GM18498 (cell line): Measurements from ENCODE around the gene DNAJB2.
"Not testable (repeated sequence)": the region's sequence is repeated elsewhere in the genome, so short reads cannot be mapped to it uniquely, and the experiment has no call there.

Experiments used
- ATAC-seq: cut with Tn5 transposase; IDR thresholded peaks from one replicate; pipeline ENCODE4 v1.9.1; 2021; ENCODE audit warnings: mild to moderate bottlenecking, moderate library complexity; ENCODE audit not compliant: unreplicated experiment

Gene DNAJB2

DNA sequence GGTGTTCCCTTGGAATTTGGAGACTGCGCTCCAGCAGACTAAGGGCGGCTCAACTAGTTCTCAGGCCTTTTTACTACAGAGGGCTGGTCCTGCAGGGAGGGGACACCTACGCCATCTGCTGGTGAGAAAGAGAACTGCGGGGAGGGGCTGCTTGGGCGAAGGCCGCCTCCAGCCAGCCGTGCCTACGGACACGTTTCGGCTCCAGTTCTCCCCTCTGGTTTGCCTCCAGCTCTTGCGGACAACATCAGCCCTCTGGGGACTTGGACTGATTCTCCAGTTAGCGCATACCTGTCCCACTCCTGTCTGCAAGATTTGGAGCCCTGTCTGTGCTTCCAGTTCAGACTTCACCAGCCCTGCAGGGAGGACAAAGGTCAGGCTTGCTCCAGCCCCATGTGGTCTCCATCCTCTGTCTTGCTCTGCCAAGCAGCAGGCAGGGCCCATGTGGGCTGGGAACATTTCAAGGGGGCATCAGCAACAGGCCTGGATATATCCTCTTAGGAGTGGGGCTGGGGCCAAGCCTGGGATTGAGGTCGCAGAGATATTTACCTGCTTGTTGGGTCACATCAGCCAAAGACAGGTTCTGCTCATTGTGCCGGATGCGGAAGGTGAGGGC, 19.7 kb downstream of the DNAJB2 start:
- peak; percentile 53 for ATAC-seq

DNA sequence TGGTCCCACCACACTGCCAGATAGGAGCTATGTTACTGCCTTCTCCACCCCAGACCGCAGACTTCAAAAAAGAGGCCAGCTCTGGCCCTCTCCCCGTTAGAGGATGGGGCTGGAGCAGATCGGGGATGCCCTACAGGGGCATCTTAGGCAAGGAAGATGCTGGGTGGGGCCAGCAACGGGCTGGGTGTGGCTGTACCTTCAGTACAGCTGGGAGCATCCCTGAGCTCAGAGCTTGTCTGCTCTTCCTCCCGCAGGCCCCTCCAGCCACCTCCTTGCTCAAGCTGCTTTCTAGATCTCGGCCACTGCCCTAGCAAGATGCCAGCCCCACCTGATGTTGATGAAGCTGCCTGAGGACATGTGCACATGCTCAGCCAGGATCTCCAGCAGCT, 20.2 kb downstream of the DNAJB2 start:
- no peak for ATAC-seq

DNA sequence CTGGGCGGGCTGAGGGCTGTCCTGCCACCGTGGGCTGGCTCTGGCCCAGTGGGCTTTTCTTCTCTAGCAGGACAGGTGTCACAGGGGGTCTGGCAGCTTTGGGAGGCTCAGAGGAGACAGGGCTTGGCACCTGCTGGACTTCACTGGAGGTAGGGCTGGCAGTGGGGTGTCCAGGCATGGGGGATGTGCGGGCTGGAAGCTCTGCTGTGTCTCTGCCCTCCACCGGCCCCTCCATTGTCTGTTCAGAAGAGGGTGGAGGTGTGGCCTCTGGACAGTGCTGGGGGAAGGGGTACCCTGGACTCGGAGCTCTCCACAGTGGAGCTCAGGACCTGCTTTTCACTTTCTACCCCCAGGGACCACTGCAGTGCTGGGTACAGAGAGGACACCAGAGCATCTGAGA, 20.9 kb downstream of the DNAJB2 start:
- no peak for ATAC-seq

DNA sequence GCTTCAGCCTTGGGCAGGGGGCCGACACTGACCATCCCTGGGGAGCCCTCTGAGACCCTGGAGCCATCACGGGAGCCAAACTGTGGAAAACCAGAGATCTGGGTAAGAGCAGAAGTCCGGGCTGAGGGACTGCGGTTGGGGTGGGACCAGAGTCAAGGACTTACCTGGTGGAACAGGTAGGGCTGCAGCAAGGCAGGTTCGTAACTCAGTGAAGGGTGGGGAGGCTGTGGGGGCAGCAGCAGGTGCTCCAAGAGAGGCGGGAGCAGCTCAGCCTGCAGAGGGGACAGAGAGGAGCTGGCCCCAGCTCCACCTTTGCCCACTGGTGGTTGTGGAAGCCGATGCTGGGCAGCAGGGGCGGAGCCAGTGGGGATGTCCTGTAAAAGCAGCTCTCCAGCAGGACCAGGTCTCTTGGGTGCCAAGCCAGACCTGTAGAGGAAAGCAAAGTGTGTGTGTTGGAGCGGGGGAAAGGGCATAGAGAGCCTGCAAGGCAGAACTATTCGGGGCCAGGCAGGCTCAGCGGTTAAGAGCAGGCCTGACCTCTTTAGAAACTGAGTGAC, 23.3 kb downstream of the DNAJB2 start:
- no peak for ATAC-seq

DNA sequence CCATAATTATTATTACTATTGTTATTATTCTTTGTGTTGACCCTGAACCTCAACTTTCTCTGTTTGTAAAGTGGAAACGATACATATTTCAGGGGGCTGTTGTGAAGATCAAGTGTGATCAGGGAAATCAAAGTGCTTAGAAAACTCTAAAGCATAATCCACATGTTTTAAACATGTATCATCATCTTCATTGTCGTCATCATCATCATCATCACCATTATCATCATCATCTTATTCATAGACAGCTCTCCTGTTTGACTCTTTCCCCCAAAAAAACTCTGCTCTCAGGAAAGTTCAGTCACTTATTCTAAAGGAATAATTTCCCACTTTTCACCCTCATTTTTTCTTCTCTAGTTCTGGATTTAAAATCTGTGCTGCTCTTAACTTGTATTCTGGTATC, 25.1 kb downstream of the DNAJB2 start:
- ATAC-seq, result no peak

DNA sequence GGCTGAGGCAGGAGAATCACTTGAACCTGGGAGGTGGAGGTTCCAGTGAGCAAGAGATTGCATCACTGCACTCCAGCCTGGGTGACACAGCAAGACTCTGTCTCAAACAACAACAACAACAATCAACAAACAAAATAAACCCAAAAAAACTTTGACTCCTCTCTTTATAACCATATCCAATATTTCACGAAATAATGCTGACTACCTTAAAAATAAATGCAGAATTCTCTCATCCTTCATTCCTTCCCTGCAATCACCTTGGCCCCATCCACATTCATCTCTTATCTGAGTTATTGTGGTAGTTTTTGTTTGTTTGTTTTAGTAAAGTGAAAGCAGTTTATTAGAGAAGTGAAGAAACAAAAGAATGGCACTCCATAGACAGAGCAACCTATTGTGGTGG, 26.9 kb downstream of the DNAJB2 start:
- ATAC-seq, result no peak

DNA sequence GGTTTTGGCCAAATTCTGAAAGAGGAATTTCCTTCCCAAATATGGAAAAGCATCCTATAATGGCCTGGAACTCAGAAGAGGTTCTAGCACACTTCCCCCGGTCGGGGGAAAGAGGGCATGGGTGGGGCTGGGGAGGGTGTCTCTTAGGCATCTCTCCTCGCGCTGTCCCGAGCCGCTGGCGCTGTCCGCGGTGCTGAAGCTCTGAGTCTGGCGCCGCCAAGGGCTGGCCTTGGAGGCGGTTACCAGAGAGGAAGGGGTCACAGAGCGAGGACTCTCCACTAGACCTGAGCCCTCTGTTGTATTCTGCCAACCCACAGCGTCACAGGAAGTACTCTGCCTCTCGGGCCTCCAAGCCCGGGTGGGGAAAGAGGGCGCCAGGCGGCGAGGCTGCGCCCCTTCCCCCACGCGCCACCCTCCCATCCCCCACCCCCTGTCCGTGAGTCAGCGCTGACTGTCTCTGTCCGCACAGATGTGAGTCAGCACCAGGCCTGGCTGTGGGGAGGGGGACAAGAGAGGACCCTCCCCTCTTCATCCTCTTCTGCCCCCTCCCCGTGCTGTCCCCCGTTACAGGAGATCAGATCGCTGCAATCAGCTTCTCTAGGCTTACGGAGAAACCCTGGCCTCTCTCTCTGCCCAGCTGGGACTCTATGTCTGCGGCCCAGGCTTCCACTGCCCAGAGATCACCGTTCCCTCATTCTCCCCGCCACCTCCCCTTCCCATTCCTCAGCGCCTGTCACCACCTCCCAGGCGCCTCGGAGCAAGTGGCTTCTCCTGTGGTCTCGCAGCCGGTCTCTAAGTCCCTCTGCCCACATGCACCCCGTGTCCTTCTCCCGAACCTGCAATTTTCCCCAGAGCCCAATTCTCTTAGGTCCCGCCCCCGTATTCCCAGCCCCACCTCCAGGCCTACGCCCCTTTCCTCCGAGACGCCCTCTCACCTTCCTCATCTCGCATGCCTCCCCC, 29.3 kb downstream of the DNAJB2 start:
- peak; percentile 64 for ATAC-seq

DNA sequence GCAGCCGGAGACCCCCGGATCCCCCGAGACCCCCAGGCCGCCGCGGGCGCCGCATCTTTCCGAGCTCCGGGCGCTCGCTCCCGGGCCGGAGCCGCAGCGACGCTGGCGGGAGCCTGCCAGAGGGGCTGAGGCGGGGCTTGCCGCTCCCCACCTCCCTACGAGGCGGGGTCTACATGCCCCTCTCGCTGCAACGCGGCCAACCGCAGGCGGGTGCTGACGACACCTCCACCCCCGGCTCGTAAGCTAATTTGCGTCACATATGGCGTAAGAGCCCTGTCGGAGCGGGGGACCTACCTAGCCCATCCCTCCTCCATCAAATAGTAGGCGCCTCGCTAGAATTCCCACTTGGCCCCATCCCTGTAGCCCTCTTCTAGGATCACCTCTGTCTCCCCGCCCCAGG, 30.1 kb downstream of the DNAJB2 start, which contains the start of gene PTPRN:
Gene PTPRN, minus strand, starts transcription at position 124 of the 400 bp plus-strand sequence. Its CDS starts 69 bp downstream, at position 55.
- ATAC-seq, result no peak

DNA sequence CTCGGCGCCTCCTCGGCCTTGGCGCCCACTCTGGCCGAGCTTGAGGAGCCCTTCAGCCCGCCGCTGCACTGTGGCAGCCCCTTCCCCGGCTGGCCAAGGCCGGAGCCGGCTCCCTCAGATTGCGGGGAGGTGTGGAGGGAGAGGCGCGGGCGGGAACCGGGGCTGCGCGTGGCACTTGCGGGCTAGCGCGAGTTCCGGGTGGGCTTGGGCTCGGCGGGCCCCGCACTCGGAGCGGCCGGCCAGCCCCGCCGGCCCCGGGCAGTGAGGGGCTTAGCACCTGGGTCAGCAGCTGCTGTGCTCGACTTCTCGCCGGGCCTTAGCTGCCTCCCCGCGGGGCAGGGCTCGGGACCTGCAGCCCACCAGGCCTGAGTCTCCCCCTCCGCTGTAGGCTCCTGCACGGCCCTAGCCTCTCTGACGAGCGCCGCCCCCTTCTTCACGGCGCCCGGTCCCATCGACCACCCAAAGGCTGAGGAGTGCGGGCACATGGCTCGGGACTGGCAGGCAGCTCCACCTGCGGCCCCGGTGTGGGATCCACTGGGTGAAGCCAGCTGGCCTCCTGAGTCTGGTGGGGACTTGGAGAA, 33.6 kb downstream of the DNAJB2 start:
- not testable (repeated sequence) for ATAC-seq

DNA sequence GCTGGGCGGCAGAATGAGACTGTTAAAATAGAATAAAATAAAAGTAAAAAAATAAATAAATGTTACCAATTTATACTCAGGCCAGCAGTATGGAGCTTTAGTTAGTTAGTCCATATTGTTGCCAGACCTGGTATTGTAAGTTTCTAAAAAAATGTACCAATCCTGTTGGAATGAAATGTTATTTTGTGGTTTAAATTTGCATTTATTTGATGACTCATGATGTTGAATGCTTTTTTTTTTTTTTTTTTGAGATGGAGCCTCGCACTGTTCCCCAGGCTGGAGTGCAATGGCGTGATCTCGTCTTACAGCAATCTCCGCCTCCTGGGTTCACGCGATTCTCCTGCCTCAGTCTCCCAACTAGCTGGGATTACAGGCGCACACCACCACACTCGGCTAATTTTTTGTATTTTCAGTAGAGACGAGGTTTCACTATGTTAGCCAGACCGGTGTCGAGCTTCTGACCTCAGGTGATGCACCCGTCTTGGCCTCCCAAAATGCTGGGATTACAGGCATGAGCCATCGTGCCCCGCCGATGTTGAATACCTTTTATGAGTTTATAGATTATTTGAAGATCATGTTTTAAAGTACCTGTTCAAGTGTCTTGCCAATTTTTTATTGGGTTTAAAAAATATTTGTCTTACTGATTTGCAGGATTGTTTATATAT, 35.8 kb downstream of the DNAJB2 start:
- no peak for ATAC-seq

DNA sequence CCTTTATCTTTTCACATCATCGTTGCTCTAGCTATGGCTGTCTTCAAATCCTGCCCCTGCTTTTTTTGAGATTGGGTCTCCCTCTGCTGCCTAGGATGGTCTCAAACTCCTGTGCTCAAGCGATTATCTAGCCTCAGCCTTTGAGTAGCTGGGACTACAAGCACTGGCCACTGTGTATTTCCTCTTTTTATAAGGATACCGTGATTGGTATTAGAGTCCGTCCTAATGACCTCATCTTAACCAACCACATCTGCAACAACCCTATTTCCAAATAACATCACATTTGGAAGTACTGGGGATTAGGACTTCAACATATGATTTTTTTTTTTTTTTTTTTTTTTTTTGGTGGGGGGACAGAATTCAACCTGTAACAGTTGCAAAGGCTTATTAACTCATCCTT, 44.3 kb downstream of the DNAJB2 start:
- ATAC-seq, result no peak

DNA sequence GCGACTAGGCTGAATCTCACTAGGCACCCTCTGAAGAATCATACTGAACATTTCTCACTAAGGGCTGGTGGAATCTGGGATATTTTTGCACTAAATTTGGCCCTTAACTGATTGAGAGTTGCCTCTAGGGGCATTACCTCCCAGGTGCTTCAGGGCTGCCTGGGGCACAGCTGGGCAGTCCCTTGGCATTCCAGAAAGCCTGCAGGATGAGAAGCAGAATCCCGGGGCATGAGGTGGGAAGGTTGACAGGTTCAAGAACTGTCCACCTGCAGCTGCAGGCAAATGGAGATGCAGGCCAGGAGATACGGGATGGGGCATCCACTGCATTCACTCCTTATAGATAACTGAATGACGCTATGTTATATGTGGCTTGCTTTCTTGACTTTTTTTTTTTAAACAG, 46.0 kb downstream of the DNAJB2 start:
- no peak for ATAC-seq

DNA sequence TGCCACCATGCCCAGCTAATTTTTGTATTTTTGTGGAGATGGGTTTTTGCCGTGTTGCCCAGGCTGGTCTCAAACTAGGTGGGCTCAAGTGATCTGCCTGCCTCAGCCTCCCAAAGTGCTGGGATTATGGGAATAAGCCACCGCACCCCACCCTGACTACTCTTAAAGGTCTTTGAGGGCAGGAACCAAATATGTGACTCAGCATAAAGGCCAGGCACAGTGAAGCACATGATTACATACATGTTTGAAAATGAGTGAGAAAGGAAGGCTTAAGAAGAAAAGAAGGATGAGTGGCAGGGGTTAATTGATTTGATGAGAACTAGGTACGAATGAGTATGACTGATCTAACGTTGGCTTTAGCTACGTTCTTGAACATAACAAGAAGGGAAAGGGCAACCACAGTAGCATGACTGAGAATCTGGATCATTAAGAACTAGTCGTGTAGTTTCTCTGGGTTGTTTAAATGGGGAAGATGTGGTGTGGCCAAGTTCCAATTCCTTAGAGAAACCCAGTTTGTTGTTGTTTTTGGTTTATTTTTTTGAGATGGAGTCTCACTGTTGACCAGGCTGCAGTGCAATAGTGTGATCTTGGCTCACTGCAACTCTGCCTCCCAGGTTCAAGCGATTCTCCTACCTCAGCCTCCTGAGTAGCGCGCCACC, 46.6 kb downstream of the DNAJB2 start:
- ATAC-seq, result no peak

DNA sequence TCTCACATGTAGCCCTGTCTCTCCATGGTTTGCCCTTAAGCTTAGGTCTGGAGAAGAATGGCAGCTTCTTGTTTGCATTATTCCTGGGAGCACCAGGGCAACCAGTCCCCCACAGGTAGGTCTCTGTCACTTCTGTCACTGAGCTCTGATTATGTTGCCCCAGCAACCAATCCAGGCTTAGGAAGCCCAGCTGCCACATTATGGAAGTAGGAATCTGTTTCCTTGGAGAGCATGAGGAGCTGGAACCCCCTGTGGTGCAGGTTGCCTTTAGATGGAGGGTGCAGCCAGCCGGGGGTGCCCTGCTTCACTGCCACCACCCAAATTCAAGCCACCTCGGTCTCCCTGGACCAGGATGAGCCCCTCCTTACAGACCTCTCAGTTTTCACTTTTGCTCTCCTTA, 48.6 kb downstream of the DNAJB2 start:
- no peak for ATAC-seq

DNA sequence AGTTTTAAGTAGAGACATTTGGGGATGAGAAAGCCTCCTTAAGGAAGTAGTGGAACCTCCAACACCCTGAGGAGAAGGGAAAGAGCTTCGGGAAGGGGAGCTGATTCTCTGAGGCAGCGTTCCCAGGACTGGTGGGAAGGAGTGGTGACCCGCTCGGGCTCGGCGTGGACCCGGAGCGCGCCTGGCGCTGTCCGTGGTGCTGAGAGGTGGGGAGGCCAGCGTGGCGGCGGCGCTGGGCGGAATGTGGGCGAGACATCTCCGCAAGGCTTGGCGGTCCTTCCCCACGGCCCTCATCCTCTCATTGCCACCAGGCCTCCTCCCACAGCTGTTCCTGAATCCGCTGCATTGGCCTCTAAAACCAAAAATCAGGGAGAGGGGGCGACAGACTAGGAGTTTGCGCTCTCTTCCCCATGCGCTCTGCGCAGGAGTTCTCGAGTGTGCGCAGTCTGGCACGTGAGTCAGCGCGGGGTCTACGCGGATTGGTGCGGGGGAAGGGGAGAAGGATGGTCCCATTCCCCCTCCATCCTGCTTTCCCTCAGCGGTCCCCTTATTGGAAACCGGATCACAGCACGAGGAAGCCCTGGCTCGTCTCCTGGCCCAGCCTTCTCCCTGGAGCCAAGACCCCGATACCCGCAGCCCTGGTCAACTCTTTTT, 52.5 kb downstream of the DNAJB2 start:
- no peak for ATAC-seq

DNA sequence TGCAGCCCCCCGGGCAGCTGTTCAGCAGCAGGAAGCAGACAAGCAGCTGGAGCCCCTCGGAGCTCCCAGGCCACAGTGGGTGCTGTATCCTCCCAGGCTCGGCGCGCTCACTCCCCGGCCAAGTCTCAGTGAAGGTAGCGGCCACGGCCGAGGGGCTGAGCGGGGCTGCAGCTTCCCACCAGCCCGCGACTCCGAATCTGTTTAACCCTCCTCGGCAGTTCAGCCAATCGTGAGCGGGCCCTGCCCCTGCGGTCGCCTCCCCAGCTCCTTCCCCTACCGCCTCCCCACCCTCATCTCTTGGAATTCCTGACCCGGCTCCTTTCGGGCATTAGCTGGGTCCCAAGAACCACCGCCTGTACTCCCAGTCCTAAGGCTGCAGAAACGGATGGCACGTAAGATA, 53.4 kb downstream of the DNAJB2 start, which contains the start of gene RESP18:
Gene RESP18, minus strand, starts transcription at position 203 of the 400 bp plus-strand sequence.
- ATAC-seq, result no peak

DNA sequence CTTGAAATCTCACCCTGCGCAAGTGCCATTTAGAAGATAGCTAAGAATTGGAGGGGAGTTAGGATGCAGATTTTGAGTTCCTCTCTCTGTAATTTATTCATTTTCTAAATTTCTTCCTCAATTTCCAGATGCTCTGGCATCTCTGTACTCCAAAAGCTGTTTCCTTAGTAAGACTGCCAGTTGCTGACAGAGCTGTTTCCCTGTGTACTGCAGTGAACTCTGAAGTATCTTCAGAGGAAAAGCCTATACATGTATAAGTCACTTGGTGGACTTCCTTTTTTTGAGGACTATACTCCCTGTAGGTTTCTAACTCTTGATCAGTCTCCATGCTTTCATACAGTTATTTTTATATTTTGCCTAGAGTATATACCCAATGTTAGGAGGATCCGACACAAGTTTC, 54.9 kb downstream of the DNAJB2 start:
- ATAC-seq, result no peak

DNA sequence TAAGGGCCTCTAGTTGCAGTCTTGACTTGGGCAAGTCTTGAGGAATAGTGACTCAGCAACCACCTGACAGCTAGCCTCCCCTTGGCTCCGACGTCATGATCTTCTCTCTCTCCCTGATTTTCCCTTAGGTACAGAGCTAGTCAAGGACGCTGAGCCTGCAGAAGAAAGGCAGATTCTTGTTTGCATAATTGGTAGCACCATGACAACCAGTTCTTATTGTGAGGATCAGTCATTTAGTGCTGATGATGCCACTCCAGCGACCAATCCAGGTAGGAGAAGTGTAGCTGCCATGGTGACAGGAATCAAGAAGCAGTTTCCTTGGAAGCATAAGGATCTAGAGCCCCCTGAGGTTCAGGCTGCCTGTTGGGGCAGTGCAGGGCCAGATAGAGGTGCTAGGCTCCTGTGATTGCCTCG, 56.2 kb downstream of the DNAJB2 start:
- ATAC-seq, result no peak
